A549 (cell line): ENCODE measurements around the gene CIB4. TPM values are rescaled to one million over a fixed set of nuclear protein-coding genes. Genes with fewer than 3 reads are reported as not detected.

Source experiments
- ATAC-seq, 2 experiments: fragments of 200-7000 bp in 1 of 2; fragments of >200 bp in 1 of 2; cut with Nextera tagmentation in 1 of 2; cut with Tn5 transposase in 1 of 2; 3 replicates each; pipeline versions ENCODE4 v1.8.0 to v1.9.1; 2018 to 2020; ENCODE audit warnings: mild to moderate bottlenecking in 1 of 2, moderate library complexity in 1 of 2
- CTCF ChIA-PET: fragments of 300-600 bp; sonication (Branson Sonifier 250); formaldehyde crosslinking; extraction: SDS; loops from one replicate; lab custom pipeline; 2021; ENCODE audit warnings: antibody characterized with exemption, inconsistent platforms; lab: Yijun Ruan, JAX
- POLR2A ChIA-PET: fragments of 350-600 bp; formaldehyde crosslinking; extraction: SDS; loops from one replicate; lab custom pipeline; 2021; ENCODE audit warnings: antibody characterized with exemption, inconsistent platforms; lab: Yijun Ruan, JAX
- DNase-seq, 2 experiments: peaks; one replicate each; pipeline versions ENCODE4 v3.0.0 to v3.0.0-alpha.2; 2011 to 2016; ENCODE audit warnings: low read depth in 1 of 2, low spot score in 1 of 2
- FAIRE-seq: peaks from 2 replicates; lab custom pipeline; 2011; peaks lifted over from hg19 to GRCh38; lab: Jason Lieb, UNC
- H3K27ac ChIP-seq, 2 experiments: fragments of >200 bp; sonication (Bioruptor Twin); formaldehyde crosslinking; 3 replicates each; pipeline ENCODE4 v1.5.1; 2016 to 2017
- H3K4me1 ChIP-seq: fragments of >200 bp; sonication (Bioruptor Twin); formaldehyde crosslinking; 3 replicates; pipeline ENCODE4 v1.6.1; 2016
- H3K4me2 ChIP-seq: fragments of >200 bp; sonication (Bioruptor Twin); formaldehyde crosslinking; 3 replicates; pipeline ENCODE4 v1.6.1; 2016
- H3K4me3 ChIP-seq: fragments of >200 bp; sonication (Bioruptor Twin); formaldehyde crosslinking; 3 replicates; pipeline ENCODE4 v1.5.1; 2016
- H3K9me3 ChIP-seq: fragments of >200 bp; sonication (Bioruptor Twin); formaldehyde crosslinking; 3 replicates; pipeline ENCODE4 v1.6.1; 2016
- ATOH8 ChIP-seq: fragments of 250-450 bp; sonication (Bioruptor Pico); IDR thresholded peaks from 2 replicates; pipeline ENCODE4 v1.5.0; 2020; ENCODE audit warnings: low read depth, mild to moderate bottlenecking, moderate library complexity
- BHLHE40 ChIP-seq: IDR thresholded peaks from 2 replicates; pipeline ENCODE4 v1.6.1; 2012; ENCODE audit warnings: low read depth, low read length, inconsistent platforms
- CBX8 ChIP-seq: fragments of 200-600 bp; sonication (generic); IDR thresholded peaks from 2 replicates; pipeline ENCODE4 v1.6.1; 2016
- E2F6 ChIP-seq: IDR thresholded peaks from 2 replicates; pipeline ENCODE4 v1.6.1; 2012; ENCODE audit warnings: low read depth, borderline replicate concordance
- EHMT2 ChIP-seq: fragments of 200-600 bp; sonication (generic); IDR thresholded peaks from 2 replicates; pipeline ENCODE4 v1.6.1; 2016; ENCODE audit warnings: antibody characterized with exemption, low read depth, mild to moderate bottlenecking, moderate library complexity
- ESRRA ChIP-seq: fragments of 150-350 bp; IDR thresholded peaks from 2 replicates; pipeline ENCODE4 v1.6.1; 2014; ENCODE audit warnings: mild to moderate bottlenecking, low read length, borderline replicate concordance
- FOSB ChIP-seq: fragments of 250-450 bp; sonication (Bioruptor Pico); IDR thresholded peaks from 2 replicates; pipeline ENCODE4 v1.5.0; 2020; ENCODE audit warnings: mild to moderate bottlenecking, moderate library complexity
- FOSL2 ChIP-seq, 2 experiments: fragments of 450-650 bp in 1 of 2; fragments of >200 bp in 1 of 2; sonication (Bioruptor Twin) in 1 of 2; formaldehyde crosslinking; IDR thresholded peaks; 2 replicates each; pipeline versions ENCODE4 v1.5.0 to v1.6.1; 2016 to 2020; ENCODE audit warnings: mild to moderate bottlenecking in 1 of 2, moderate library complexity in 1 of 2
- HOXB13 ChIP-seq: fragments of 250-450 bp; sonication (Bioruptor Pico); IDR thresholded peaks from 2 replicates; pipeline ENCODE4 v1.5.0; 2020; ENCODE audit warnings: low read depth, mild to moderate bottlenecking, moderate library complexity
- JUNB ChIP-seq: fragments of >200 bp; sonication (Bioruptor Twin); formaldehyde crosslinking; IDR thresholded peaks from 2 replicates; pipeline ENCODE4 v1.6.1; 2016
- MAFK ChIP-seq: fragments of 450-650 bp; IDR thresholded peaks from 2 replicates; pipeline ENCODE4 v1.6.1; 2014; ENCODE audit not compliant: partially characterized antibody
- MAZ ChIP-seq: fragments of 150-350 bp; IDR thresholded peaks from 2 replicates; pipeline ENCODE4 v1.6.1; 2014; ENCODE audit warnings: antibody characterized with exemption, low read depth, low read length, borderline replicate concordance
- MYC ChIP-seq: IDR thresholded peaks from 2 replicates; pipeline ENCODE4 v1.6.1; 2012; ENCODE audit warnings: mild to moderate bottlenecking, inconsistent platforms, low read length, improper control_type of control experiment, borderline replicate concordance
- NFE2L2 ChIP-seq: fragments of 150-350 bp; conservative IDR thresholded peaks from 2 replicates; pipeline ENCODE4 v1.6.1; 2014; ENCODE audit warnings: low read length
- POLR2A ChIP-seq: IDR thresholded peaks from 2 replicates; pipeline ENCODE4 v1.6.1; 2012; ENCODE audit warnings: mild to moderate bottlenecking, low read length
- REST ChIP-seq: fragments of 200-600 bp; sonication (generic); IDR thresholded peaks from 2 replicates; pipeline ENCODE4 v1.6.1; 2016; ENCODE audit warnings: antibody characterized with exemption, mild to moderate bottlenecking, moderate library complexity
- RFX5 ChIP-seq: fragments of 450-650 bp; IDR thresholded peaks from 2 replicates; pipeline ENCODE4 v1.7.1; 2014; ENCODE audit warnings: antibody characterized with exemption, mild to moderate bottlenecking, moderate library complexity
- SMC3 ChIP-seq: fragments of >200 bp; sonication (Bioruptor Twin); formaldehyde crosslinking; IDR thresholded peaks from 3 replicates; pipeline ENCODE4 v1.6.1; 2018; ENCODE audit warnings: inconsistent platforms
- WGBS: methylation state at CpG from one replicate; pipeline ENCODE4 v1.1.6; 2017; ENCODE audit errors: missing lambda C conversion rate; 5-methylcytosine and 5-hydroxymethylcytosine counted together
- polyA plus RNA-seq, 4 experiments: library from polyadenylated mRNA; depleted of rRNA in 3 of 4; stranded (reverse); fragments of >200 nt; fragmentation: RNase III in 1 of 4; extraction: RNeasy Plus Mini Kit Qiagen cat#74134 plus additional on column Dnase treatment in 1 of 4; gene quantifications; 2 replicates in 3 of 4; 3 replicates in 1 of 4; pipeline ENCODE4 v1.2.3, GENCODE V29; 2011 to 2017
- TF ChIP-seq, protein P1 (sequence below): IDR thresholded peaks from 2 replicates; pipeline ENCODE4 v1.6.1; 2012
- TF ChIP-seq, protein P2 (sequence below): fragments of >200 bp; sonication (Bioruptor Twin); formaldehyde crosslinking; IDR thresholded peaks from 3 replicates; pipeline ENCODE4 v1.5.1; 2016

The CIB4 gene
- polyA plus RNA-seq, 2 of the 4 experiments (the other 2 are of a cell fraction) = 0.30 to 1.0 TPM

DNA sequence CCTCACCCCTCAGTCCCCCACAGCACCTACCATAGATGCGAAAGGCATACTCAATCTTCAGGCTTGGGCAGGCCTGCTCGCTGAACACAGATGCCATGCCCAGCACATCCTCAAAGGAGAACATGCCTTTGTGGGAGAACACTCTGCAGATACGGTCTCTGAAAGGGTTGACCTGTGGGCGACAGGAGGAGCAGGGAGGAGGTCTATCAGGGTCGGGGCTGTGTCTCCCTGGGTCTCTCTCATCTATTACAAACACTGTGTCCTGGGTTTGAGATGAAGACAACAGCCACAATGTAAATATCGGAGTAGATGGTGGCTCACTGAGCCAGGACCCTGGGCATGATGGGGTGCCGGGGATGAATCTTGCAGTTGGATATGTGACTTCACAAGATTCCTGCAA is 46.0 kb downstream of the CIB4 start (continued):
- TF ChIP-seq REST = no peak
- TF ChIP-seq, protein P1, sequence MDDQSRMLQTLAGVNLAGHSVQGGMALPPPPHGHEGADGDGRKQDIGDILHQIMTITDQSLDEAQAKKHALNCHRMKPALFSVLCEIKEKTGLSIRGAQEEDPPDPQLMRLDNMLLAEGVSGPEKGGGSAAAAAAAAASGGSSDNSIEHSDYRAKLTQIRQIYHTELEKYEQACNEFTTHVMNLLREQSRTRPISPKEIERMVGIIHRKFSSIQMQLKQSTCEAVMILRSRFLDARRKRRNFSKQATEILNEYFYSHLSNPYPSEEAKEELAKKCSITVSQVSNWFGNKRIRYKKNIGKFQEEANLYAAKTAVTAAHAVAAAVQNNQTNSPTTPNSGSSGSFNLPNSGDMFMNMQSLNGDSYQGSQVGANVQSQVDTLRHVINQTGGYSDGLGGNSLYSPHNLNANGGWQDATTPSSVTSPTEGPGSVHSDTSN = no peak

GRCh38 chr2:26591619-26592505 is 49.3 kb downstream of the CIB4 start:
- TF ChIP-seq MAZ = no peak
- TF ChIP-seq ESRRA = no peak
- TF ChIP-seq, protein P2, sequence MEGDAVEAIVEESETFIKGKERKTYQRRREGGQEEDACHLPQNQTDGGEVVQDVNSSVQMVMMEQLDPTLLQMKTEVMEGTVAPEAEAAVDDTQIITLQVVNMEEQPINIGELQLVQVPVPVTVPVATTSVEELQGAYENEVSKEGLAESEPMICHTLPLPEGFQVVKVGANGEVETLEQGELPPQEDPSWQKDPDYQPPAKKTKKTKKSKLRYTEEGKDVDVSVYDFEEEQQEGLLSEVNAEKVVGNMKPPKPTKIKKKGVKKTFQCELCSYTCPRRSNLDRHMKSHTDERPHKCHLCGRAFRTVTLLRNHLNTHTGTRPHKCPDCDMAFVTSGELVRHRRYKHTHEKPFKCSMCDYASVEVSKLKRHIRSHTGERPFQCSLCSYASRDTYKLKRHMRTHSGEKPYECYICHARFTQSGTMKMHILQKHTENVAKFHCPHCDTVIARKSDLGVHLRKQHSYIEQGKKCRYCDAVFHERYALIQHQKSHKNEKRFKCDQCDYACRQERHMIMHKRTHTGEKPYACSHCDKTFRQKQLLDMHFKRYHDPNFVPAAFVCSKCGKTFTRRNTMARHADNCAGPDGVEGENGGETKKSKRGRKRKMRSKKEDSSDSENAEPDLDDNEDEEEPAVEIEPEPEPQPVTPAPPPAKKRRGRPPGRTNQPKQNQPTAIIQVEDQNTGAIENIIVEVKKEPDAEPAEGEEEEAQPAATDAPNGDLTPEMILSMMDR = no peak
- TF ChIP-seq HOXB13 (CRISPR knock-in tag) = no peak
- no peak for TF ChIP-seq SMC3
- TF ChIP-seq MAFK = no peak
- no peak for TF ChIP-seq FOSB (CRISPR knock-in tag)
- no peak for TF ChIP-seq BHLHE40
- TF ChIP-seq MYC = no peak
- TF ChIP-seq ATOH8 (CRISPR knock-in tag) = no peak
- TF ChIP-seq EHMT2 = no peak
- ATAC-seq (no peak), FAIRE-seq (no peak), DNase-seq (no peak)
- Histone ChIP-seq H3K27ac (no peak overlapping the region), H3K4me2 (no peak overlapping the region), H3K9me3 (no peaks in the 10 kb centered on the region), H3K4me1 (0 out of 3 replicates have a peak, but pooled peaks cover 7% of the 10 kb centered on the region), H3K4me3 (no peak overlapping the region)
- ChIA-PET CTCF (interaction anchor here (0.5 to 10.2 kb wide), 7 partner anchors 8 to 390 kb away, joined by 3 to 137 read pairs (median 11); a partner anchor contains a TSS), POLR2A (no interaction called here)
- WGBS = 42% methylated on average over 12 of the region's 12 CpGs

GRCh38 chr2:26590980-26591618 is 50.1 kb downstream of the CIB4 start:
- ChIA-PET CTCF (interaction anchor here (0.9 to 10.2 kb wide), 6 partner anchors 8 to 154 kb away, joined by 3 to 137 read pairs (median 10); a partner anchor contains a TSS), POLR2A (no interaction called here)
- ATAC-seq (no peak), DNase-seq (no peak), FAIRE-seq (no peak)
- H3K27ac ChIP-seq = no peak overlapping the region
- WGBS = 53% methylated on average over 11 of the region's 11 CpGs
- H3K9me3 ChIP-seq = no peaks in the 10 kb centered on the region
- no peaks in the 10 kb centered on the region for H3K4me1 ChIP-seq
- H3K4me3 ChIP-seq = no peak overlapping the region
- no peak overlapping the region for H3K4me2 ChIP-seq
- TF ChIP-seq POLR2A (no peak), MYC (no peak), REST (no peak), JUNB (no peak), FOSL2 (IDR thresholded peaks at IDR 0.05) (no peak), FOSL2 (CRISPR knock-in tag; IDR thresholded peaks at IDR 0.05) (no peak), E2F6 (no peak), NFE2L2 (no peak), ESRRA (no peak), RFX5 (no peak), CBX8 (no peak)
